HG03064 (cell line): ENCODE results near the gene SUSD4.

ENCODE experiments used
- ATAC-seq: cut with Tn5 transposase; IDR thresholded peaks from one replicate; pipeline ENCODE4 v1.9.1; 2021; ENCODE audit warnings: low read depth; ENCODE audit not compliant: unreplicated experiment

SUSD4 gene

GRCh38 chr1:223233410-223234169, 130.4 kb downstream of the SUSD4 start:
- ATAC-seq = no peak

- no peak for ATAC-seq
These were observed 131.0 kb downstream of the SUSD4 start for GRCh38 chr1:223233019-223233409.

- no peak for ATAC-seq
These were observed 132.4 kb downstream of the SUSD4 start for GRCh38 chr1:223231581-223231980.

GRCh38 chr1:223231011-223231572, 132.9 kb downstream of the SUSD4 start:
- no peak for ATAC-seq

GRCh38 chr1:223230161-223230881, 133.7 kb downstream of the SUSD4 start:
- ATAC-seq = no peak

- no peak for ATAC-seq
These were observed 134.2 kb downstream of the SUSD4 start for GRCh38 chr1:223229756-223230155.

GRCh38 chr1:223228931-223229528, 134.9 kb downstream of the SUSD4 start:
- no peak for ATAC-seq

GRCh38 chr1:223228201-223228600, 135.8 kb downstream of the SUSD4 start:
- ATAC-seq = no peak

- no peak for ATAC-seq
These were observed 136.3 kb downstream of the SUSD4 start for GRCh38 chr1:223227486-223228196.

- ATAC-seq = no peak
These were observed 136.9 kb downstream of the SUSD4 start for GRCh38 chr1:223227031-223227430.

GRCh38 chr1:223226271-223226670, 137.7 kb downstream of the SUSD4 start:
- ATAC-seq = no peak

GRCh38 chr1:223225481-223225880, 138.5 kb downstream of the SUSD4 start:
- no peak for ATAC-seq

- ATAC-seq = no peak
These were observed 138.9 kb downstream of the SUSD4 start for GRCh38 chr1:223225061-223225460.

GRCh38 chr1:223224465-223224864, 139.5 kb downstream of the SUSD4 start:
- ATAC-seq = no peak

- no peak for ATAC-seq
These were observed 140.6 kb downstream of the SUSD4 start for GRCh38 chr1:223223091-223223995.

- ATAC-seq = no peak
These were observed 141.6 kb downstream of the SUSD4 start for GRCh38 chr1:223222377-223222776.

- ATAC-seq = no peak
These were observed 142.3 kb downstream of the SUSD4 start for GRCh38 chr1:223221686-223222085.

- ATAC-seq = no peak
These were observed 143.9 kb downstream of the SUSD4 start for GRCh38 chr1:223219846-223220610.

GRCh38 chr1:223219318-223219635, 144.7 kb downstream of the SUSD4 start:
- no peak for ATAC-seq
